ENCODE results near the gene ZBTB16. TPM values are rescaled to one million over a fixed set of nuclear protein-coding genes. Genes with fewer than 3 reads are reported as not detected.

Gene ZBTB16
- total and polyA plus RNA-seq, 2 experiments from 2014 or later, result 0.29 to 1.4 TPM

- TF ChIP-seq STAT1 (IDR thresholded peaks at IDR 0.05; ENCODE audit: unreplicated experiment) (no peak), NANOG (IDR thresholded peaks at IDR 0.05; ENCODE audit: borderline replicate concordance) (no peak), EZH2 (IDR thresholded peaks at IDR 0.05; ENCODE audit: low read depth, unreplicated experiment) (no peak), ETS1 (IDR thresholded peaks at IDR 0.05) (no peak), ZNF114 (CRISPR knock-in tag; IDR thresholded peaks at IDR 0.05) (no peak), CREB1 (CRISPR knock-in tag; IDR thresholded peaks at IDR 0.05; ENCODE audit: low read depth) (no peak), POLR2AphosphoS5 (IDR thresholded peaks at IDR 0.05; ENCODE audit: low read depth) (no peak), JUNB (IDR thresholded peaks at IDR 0.05; ENCODE audit: unreplicated experiment) (no peak)
- TF ChIP-seq, protein P1, sequence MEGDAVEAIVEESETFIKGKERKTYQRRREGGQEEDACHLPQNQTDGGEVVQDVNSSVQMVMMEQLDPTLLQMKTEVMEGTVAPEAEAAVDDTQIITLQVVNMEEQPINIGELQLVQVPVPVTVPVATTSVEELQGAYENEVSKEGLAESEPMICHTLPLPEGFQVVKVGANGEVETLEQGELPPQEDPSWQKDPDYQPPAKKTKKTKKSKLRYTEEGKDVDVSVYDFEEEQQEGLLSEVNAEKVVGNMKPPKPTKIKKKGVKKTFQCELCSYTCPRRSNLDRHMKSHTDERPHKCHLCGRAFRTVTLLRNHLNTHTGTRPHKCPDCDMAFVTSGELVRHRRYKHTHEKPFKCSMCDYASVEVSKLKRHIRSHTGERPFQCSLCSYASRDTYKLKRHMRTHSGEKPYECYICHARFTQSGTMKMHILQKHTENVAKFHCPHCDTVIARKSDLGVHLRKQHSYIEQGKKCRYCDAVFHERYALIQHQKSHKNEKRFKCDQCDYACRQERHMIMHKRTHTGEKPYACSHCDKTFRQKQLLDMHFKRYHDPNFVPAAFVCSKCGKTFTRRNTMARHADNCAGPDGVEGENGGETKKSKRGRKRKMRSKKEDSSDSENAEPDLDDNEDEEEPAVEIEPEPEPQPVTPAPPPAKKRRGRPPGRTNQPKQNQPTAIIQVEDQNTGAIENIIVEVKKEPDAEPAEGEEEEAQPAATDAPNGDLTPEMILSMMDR (conservative IDR thresholded peaks at IDR 0.05; ENCODE audit: low read depth in 2 of 2), result no peak
Observed at GRCh38 chr11:114167355-114167754, 107.8 kb downstream of the ZBTB16 start (continued).

DNA sequence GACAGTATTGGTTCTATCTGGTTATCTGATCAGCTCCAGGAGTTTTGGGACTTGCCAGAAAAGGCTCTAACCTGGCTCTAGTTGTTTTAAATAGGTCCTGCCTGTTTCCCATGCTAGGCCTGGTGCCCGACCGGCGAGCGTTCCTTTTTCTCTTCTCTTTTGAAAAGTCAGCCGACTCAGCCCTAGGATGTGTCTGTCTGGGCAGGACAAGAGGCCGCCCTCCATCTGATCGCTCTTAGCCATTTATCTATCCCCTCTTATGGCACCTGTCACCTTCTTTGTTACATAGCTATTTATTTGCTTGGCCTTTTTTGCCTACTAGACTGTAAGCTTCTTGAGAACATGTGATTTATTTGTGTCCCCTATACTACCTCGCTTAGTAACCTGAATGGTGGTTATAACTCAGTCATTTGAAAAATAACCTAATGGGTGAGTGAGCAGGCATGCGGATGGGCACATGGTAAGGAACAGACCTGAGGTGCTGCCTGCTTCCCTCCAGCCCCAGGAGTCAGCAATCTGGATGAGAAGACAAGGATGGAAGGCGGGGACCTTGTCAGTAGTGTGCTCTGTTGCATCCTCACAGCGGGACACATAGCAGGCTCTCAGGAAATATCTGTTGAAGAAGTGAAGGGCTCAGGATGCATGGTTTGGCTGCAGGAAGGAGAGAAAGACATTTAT lies 108.4 kb downstream of the ZBTB16 start:
- H3K27ac ChIP-seq (ENCODE audit: low read depth), result no peak overlapping the region
- Mint-ChIP-seq H3K4me3 (no peak overlapping the region), H3K27me3 (ENCODE audit: insufficient read depth, low read depth, poor library complexity) (peaks cover 12% of the 10 kb centered on the region), H3K4me1 (peaks cover 28% of the 10 kb centered on the region), H3K36me3 (ENCODE audit: low read depth) (no peaks in the 10 kb centered on the region), H3K27ac (no peak overlapping the region), H3K9me3 (no peaks in the 10 kb centered on the region)
- H3F3A ChIP-seq (replicated peaks; ENCODE audit: low read depth), result no peaks in the 10 kb centered on the region
- DNase-seq (ENCODE audit: low spot score) (no peak), ATAC-seq (no peak)
- H2AFZ ChIP-seq, result peak overlapping the region; percentile 49
- no peaks in the 10 kb centered on the region for H3K27me3 ChIP-seq (ENCODE audit: insufficient read depth)
- H3K9me2 ChIP-seq (ENCODE audit: insufficient read depth), result no peaks in the 10 kb centered on the region
- no peaks in the 10 kb centered on the region for H3K36me3 ChIP-seq (ENCODE audit: insufficient read depth)
- H3K4me2 ChIP-seq, result no peak overlapping the region
- H4K20me1 ChIP-seq (replicated peaks; ENCODE audit: insufficient read depth), result no peaks in the 10 kb centered on the region
- H3K4me3 ChIP-seq, result no peak overlapping the region
- H3K79me2 ChIP-seq (replicated peaks; ENCODE audit: insufficient read depth), result no peaks in the 10 kb centered on the region
- H3K4me1 ChIP-seq (ENCODE audit: insufficient read depth), result peaks cover 16% of the 10 kb centered on the region
- TF ChIP-seq ZNF331 (CRISPR knock-in tag; IDR thresholded peaks at IDR 0.05; ENCODE audit: low read depth), result no peak
- no peak for TF ChIP-seq JUNB (IDR thresholded peaks at IDR 0.05; ENCODE audit: unreplicated experiment)
- TF ChIP-seq STAT1 (IDR thresholded peaks at IDR 0.05; ENCODE audit: unreplicated experiment), result no peak
- TF ChIP-seq ETS1 (IDR thresholded peaks at IDR 0.05), result no peak
- no peak for TF ChIP-seq ZNF114 (CRISPR knock-in tag; IDR thresholded peaks at IDR 0.05)
- no peak for TF ChIP-seq EZH2 (IDR thresholded peaks at IDR 0.05; ENCODE audit: low read depth, unreplicated experiment)
- TF ChIP-seq, protein P2, sequence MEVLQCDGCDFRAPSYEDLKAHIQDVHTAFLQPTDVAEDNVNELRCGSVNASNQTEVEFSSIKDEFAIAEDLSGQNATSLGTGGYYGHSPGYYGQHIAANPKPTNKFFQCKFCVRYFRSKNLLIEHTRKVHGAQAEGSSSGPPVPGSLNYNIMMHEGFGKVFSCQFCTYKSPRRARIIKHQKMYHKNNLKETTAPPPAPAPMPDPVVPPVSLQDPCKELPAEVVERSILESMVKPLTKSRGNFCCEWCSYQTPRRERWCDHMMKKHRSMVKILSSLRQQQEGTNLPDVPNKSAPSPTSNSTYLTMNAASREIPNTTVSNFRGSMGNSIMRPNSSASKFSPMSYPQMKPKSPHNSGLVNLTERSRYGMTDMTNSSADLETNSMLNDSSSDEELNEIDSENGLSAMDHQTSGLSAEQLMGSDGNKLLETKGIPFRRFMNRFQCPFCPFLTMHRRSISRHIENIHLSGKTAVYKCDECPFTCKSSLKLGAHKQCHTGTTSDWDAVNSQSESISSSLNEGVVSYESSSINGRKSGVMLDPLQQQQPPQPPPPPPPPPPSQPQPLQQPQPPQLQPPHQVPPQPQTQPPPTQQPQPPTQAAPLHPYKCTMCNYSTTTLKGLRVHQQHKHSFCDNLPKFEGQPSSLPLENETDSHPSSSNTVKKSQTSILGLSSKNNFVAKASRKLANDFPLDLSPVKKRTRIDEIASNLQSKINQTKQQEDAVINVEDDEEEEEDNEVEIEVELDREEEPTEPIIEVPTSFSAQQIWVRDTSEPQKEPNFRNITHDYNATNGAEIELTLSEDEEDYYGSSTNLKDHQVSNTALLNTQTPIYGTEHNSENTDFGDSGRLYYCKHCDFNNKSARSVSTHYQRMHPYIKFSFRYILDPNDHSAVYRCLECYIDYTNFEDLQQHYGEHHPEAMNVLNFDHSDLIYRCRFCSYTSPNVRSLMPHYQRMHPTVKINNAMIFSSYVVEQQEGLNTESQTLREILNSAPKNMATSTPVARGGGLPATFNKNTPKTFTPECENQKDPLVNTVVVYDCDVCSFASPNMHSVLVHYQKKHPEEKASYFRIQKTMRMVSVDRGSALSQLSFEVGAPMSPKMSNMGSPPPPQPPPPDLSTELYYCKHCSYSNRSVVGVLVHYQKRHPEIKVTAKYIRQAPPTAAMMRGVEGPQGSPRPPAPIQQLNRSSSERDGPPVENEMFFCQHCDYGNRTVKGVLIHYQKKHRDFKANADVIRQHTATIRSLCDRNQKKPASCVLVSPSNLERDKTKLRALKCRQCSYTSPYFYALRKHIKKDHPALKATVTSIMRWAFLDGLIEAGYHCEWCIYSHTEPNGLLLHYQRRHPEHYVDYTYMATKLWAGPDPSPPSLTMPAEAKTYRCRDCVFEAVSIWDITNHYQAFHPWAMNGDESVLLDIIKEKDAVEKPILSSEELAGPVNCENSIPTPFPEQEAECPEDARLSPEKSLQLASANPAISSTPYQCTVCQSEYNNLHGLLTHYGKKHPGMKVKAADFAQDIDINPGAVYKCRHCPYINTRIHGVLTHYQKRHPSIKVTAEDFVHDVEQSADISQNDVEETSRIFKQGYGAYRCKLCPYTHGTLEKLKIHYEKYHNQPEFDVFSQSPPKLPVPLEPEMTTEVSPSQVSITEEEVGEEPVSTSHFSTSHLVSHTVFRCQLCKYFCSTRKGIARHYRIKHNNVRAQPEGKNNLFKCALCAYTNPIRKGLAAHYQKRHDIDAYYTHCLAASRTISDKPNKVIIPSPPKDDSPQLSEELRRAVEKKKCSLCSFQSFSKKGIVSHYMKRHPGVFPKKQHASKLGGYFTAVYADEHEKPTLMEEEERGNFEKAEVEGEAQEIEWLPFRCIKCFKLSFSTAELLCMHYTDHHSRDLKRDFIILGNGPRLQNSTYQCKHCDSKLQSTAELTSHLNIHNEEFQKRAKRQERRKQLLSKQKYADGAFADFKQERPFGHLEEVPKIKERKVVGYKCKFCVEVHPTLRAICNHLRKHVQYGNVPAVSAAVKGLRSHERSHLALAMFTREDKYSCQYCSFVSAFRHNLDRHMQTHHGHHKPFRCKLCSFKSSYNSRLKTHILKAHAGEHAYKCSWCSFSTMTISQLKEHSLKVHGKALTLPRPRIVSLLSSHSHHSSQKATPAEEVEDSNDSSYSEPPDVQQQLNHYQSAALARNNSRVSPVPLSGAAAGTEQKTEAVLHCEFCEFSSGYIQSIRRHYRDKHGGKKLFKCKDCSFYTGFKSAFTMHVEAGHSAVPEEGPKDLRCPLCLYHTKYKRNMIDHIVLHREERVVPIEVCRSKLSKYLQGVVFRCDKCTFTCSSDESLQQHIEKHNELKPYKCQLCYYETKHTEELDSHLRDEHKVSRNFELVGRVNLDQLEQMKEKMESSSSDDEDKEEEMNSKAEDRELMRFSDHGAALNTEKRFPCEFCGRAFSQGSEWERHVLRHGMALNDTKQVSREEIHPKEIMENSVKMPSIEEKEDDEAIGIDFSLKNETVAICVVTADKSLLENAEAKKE (CRISPR knock-in tag; IDR thresholded peaks at IDR 0.05), result no peak

Measured in GM23338 (cell line).